H1 (cell line): ENCODE results near the gene SLC39A2. TPM values are rescaled to one million over a fixed set of nuclear protein-coding genes. Genes with fewer than 3 reads are reported as not detected.
A peak's percentile ranks its signal among the peaks of the same experiment; 100 is the strongest.

Experiments used
- CTCF ChIA-PET: fragments of 300-600 bp; sonication (Branson Sonifier 250); formaldehyde crosslinking; loops from one replicate; lab custom pipeline; 2021; ENCODE audit not compliant: partially characterized antibody; lab: Charles Lee
- POLR2A ChIA-PET: fragments of 300-600 bp; sonication (Branson Sonifier 250); formaldehyde crosslinking; loops from one replicate; lab custom pipeline; 2021; ENCODE audit warnings: inconsistent platforms; ENCODE audit not compliant: partially characterized antibody; lab: Charles Lee
- DNase-seq, 2 experiments: peaks; one replicate each; pipeline versions ENCODE4 v3.0.0 to v3.0.0-alpha.2; 2010 to 2022; ENCODE audit warnings: low spot score in 2 of 2, low read depth in 1 of 2, mixed read lengths in 1 of 2
- FAIRE-seq: peaks from 2 replicates; lab custom pipeline; 2011; peaks lifted over from hg19 to GRCh38; lab: Jason Lieb, UNC
- H2AFZ ChIP-seq: 2 replicates; pipeline ENCODE4 v1.8.1; 2012; ENCODE audit warnings: low read length, inconsistent platforms
- H2AK5ac ChIP-seq: 2 replicates; pipeline ENCODE4 v1.6.1; 2013; ENCODE audit warnings: low read depth, low read length
- H2BK120ac ChIP-seq: replicated peaks from 2 replicates; pipeline ENCODE3; 2013; ENCODE audit warnings: low read depth, low read length, inconsistent platforms
- H2BK12ac ChIP-seq: 2 replicates; pipeline ENCODE4 v1.6.1; 2013; ENCODE audit warnings: low read depth, low read length
- H2BK15ac ChIP-seq: 2 replicates; pipeline ENCODE4 v1.6.1; 2013; ENCODE audit warnings: low read length
- H2BK20ac ChIP-seq: 2 replicates; pipeline ENCODE4 v1.6.1; 2013; ENCODE audit warnings: low read length
- H2BK5ac ChIP-seq: 2 replicates; pipeline ENCODE4 v1.6.1; 2013; ENCODE audit warnings: low read depth, low read length
- H3K14ac ChIP-seq: 2 replicates; pipeline ENCODE4 v1.6.1; 2013; ENCODE audit warnings: inconsistent platforms; ENCODE audit not compliant: insufficient read length
- H3K18ac ChIP-seq: 2 replicates; pipeline ENCODE4 v1.6.1; 2013; ENCODE audit warnings: low read length; ENCODE audit errors: extremely low read depth
- H3K23ac ChIP-seq: 2 replicates; pipeline ENCODE4 v1.6.1; 2013; ENCODE audit warnings: inconsistent platforms; ENCODE audit not compliant: insufficient read length
- H3K23me2 ChIP-seq: 2 replicates; pipeline ENCODE4 v1.6.1; 2013; ENCODE audit warnings: low read depth, low read length
- H3K27ac ChIP-seq: 2 replicates; pipeline ENCODE4 v1.6.1; 2011; ENCODE audit warnings: low read depth, low read length, inconsistent platforms
- H3K27me3 ChIP-seq, 4 experiments: replicated peaks in 1 of 4; 1 replicate in 1 of 4; 2 replicates in 3 of 4; pipeline versions ENCODE4 v1.6.1 to v1.8.1; 2011 to 2013; ENCODE audit warnings: low read length in 3 of 4, mild to moderate bottlenecking in 3 of 4, inconsistent platforms in 2 of 4, mixed read lengths in 2 of 4, moderate library complexity in 1 of 4; ENCODE audit not compliant: control insufficient read depth in 3 of 4, insufficient read depth in 3 of 4; ENCODE audit errors: extremely low read depth in 1 of 4
- H3K36me3 ChIP-seq, 4 experiments: 2 replicates each; pipeline versions ENCODE4 v1.6.1 to v1.8.1; 2011 to 2013; ENCODE audit warnings: mild to moderate bottlenecking in 4 of 4, low read length in 3 of 4, moderate library complexity in 2 of 4, control low read depth in 1 of 4, inconsistent platforms in 1 of 4; ENCODE audit not compliant: insufficient read depth in 4 of 4, control insufficient read depth in 2 of 4
- H3K4ac ChIP-seq: replicated peaks from 2 replicates; pipeline ENCODE3; 2013; ENCODE audit warnings: low read length, low read depth, mixed read lengths, inconsistent platforms; ENCODE audit not compliant: insufficient read length
- H3K4me1 ChIP-seq, 4 experiments: replicated peaks in 1 of 4; 1 replicate in 1 of 4; 2 replicates in 3 of 4; pipeline versions ENCODE4 v1.6.1 to v1.8.1; 2011 to 2013; ENCODE audit warnings: low read length in 3 of 4, inconsistent platforms in 2 of 4, mixed read lengths in 1 of 4; ENCODE audit not compliant: insufficient read depth in 4 of 4, control insufficient read depth in 3 of 4
- H3K4me2 ChIP-seq, 2 experiments: 2 replicates each; pipeline versions ENCODE4 v1.6.1 to v1.8.1; 2011 to 2013; ENCODE audit warnings: low read depth in 2 of 2, low read length in 2 of 2, control low read depth in 1 of 2, inconsistent platforms in 1 of 2, mild to moderate bottlenecking in 1 of 2; ENCODE audit not compliant: insufficient read depth in 1 of 2
- H3K4me3 ChIP-seq, 4 experiments: fragments of 200-600, 300-600 bp in 1 of 4; sonication (generic), shearing (Covaris generic), sonication (Bioruptor Twin) in 1 of 4; 2 replicates each; pipeline versions ENCODE4 v1.5.1 to v1.8.1; 2011 to 2016; ENCODE audit warnings: low read length in 4 of 4, low read depth in 3 of 4, control low read depth in 2 of 4, inconsistent platforms in 2 of 4, mild to moderate bottlenecking in 2 of 4, mixed read lengths in 1 of 4, moderate library complexity in 1 of 4; ENCODE audit not compliant: insufficient read depth in 2 of 4; ENCODE audit errors: extremely low read depth in 1 of 4
- H3K56ac ChIP-seq: replicated peaks from 2 replicates; pipeline ENCODE3; 2013; ENCODE audit warnings: low read depth, mild to moderate bottlenecking, mixed read lengths, low read length, inconsistent platforms; ENCODE audit not compliant: insufficient read length
- H3K79me1 ChIP-seq: 2 replicates; pipeline ENCODE4 v1.6.1; 2013; ENCODE audit warnings: low read depth, low read length, control low read depth
- H3K79me2 ChIP-seq, 2 experiments: 2 replicates each; pipeline versions ENCODE4 v1.6.1 to v1.8.1; 2012 to 2013; ENCODE audit warnings: low read length in 2 of 2, mild to moderate bottlenecking in 2 of 2, inconsistent platforms in 1 of 2; ENCODE audit not compliant: insufficient read depth in 2 of 2, control insufficient read depth in 1 of 2
- H3K9ac ChIP-seq, 4 experiments: replicated peaks in 1 of 4; 1 replicate in 1 of 4; 2 replicates in 3 of 4; pipeline versions ENCODE4 v1.6.1 to v1.8.1; 2011 to 2013; ENCODE audit warnings: low read depth in 3 of 4, low read length in 3 of 4, control low read depth in 2 of 4, mild to moderate bottlenecking in 2 of 4, moderate library complexity in 2 of 4, inconsistent platforms in 1 of 4; ENCODE audit errors: extremely low read depth in 1 of 4
- H3K9me3 ChIP-seq, 2 experiments: 2 replicates each; pipeline versions ENCODE4 v1.6.1 to v1.8.1; 2012 to 2013; ENCODE audit warnings: mild to moderate bottlenecking in 2 of 2, moderate library complexity in 2 of 2, control low read depth in 1 of 2, inconsistent platforms in 1 of 2, low read depth in 1 of 2, low read length in 1 of 2, mixed read lengths in 1 of 2; ENCODE audit not compliant: insufficient read depth in 2 of 2
- H4K20me1 ChIP-seq, 2 experiments: replicated peaks in 1 of 2; 2 replicates each; pipeline versions ENCODE3 to v1.8.1; 2011 to 2013; ENCODE audit warnings: inconsistent platforms in 2 of 2, low read length in 2 of 2, mild to moderate bottlenecking in 1 of 2; ENCODE audit not compliant: insufficient read depth in 2 of 2, control insufficient read depth in 1 of 2
- H4K5ac ChIP-seq: 2 replicates; pipeline ENCODE4 v1.6.1; 2013; ENCODE audit warnings: low read length, low read depth, mixed read lengths, inconsistent platforms; ENCODE audit not compliant: insufficient read length
- H4K8ac ChIP-seq: 2 replicates; pipeline ENCODE4 v1.8.0; 2013; ENCODE audit warnings: mild to moderate bottlenecking, moderate library complexity, low read length, inconsistent platforms; ENCODE audit not compliant: insufficient read depth; ENCODE audit errors: extremely low read depth
- H4K91ac ChIP-seq: replicated peaks from 2 replicates; pipeline ENCODE3; 2013; ENCODE audit warnings: low read length, mixed read lengths, inconsistent platforms; ENCODE audit not compliant: insufficient read length
- CHD2 ChIP-seq: IDR thresholded peaks from 2 replicates; pipeline ENCODE4 v1.6.1; 2012; ENCODE audit warnings: low read length, improper control_type of control experiment
- E2F6 ChIP-seq: IDR thresholded peaks from 2 replicates; pipeline ENCODE4 v1.6.1; 2012; ENCODE audit warnings: inconsistent platforms
- EP300 ChIP-seq, 2 experiments: IDR thresholded peaks; 1 replicate in 1 of 2; 2 replicates in 1 of 2; pipeline ENCODE4 v1.6.1; 2011 to 2012; ENCODE audit warnings: low read depth in 2 of 2, low read length in 2 of 2, mild to moderate bottlenecking in 2 of 2, borderline replicate concordance in 1 of 2, inconsistent platforms in 1 of 2, moderate library complexity in 1 of 2
- FOSL1 ChIP-seq: IDR thresholded peaks from 2 replicates; pipeline ENCODE4 v1.6.1; 2011; ENCODE audit warnings: mild to moderate bottlenecking, low read depth, low read length, moderate library complexity; ENCODE audit not compliant: insufficient read depth
- HDAC2 ChIP-seq, 2 experiments: fragments of 300-600 bp in 1 of 2; sonication (generic) in 1 of 2; IDR thresholded peaks; 2 replicates each; pipeline ENCODE4 v1.6.1; 2011 to 2012; ENCODE audit warnings: low read depth in 2 of 2, low read length in 2 of 2, mild to moderate bottlenecking in 2 of 2, moderate library complexity in 2 of 2, borderline replicate concordance in 1 of 2, inconsistent platforms in 1 of 2
- KDM1A ChIP-seq: fragments of 200-600, 300-600 bp; sonication (generic); IDR thresholded peaks from 2 replicates; pipeline ENCODE4 v1.7.1; 2016; ENCODE audit warnings: mild to moderate bottlenecking, low read length, borderline replicate concordance
- KDM4A ChIP-seq: IDR thresholded peaks from one replicate; pipeline ENCODE4 v1.7.1; 2012; ENCODE audit warnings: low read depth, mild to moderate bottlenecking, moderate library complexity, low read length, inconsistent platforms; ENCODE audit not compliant: severe bottlenecking
- NRF1 ChIP-seq: IDR thresholded peaks from 2 replicates; pipeline ENCODE4 v1.6.1; 2011; ENCODE audit warnings: mild to moderate bottlenecking, low read depth, low read length, improper control_type of control experiment
- RNF2 ChIP-seq: fragments of 200-900, 300-1000 bp; sonication (generic); IDR thresholded peaks from 2 replicates; pipeline ENCODE4 v1.7.1; 2016; ENCODE audit warnings: borderline replicate concordance, low read depth, mild to moderate bottlenecking, antibody characterized with exemption, low read length; ENCODE audit not compliant: poor library complexity, severe bottlenecking; ENCODE audit errors: missing control alignments
- SIN3A ChIP-seq, 2 experiments: IDR thresholded peaks in 1 of 2; conservative IDR thresholded peaks in 1 of 2; 2 replicates each; pipeline ENCODE4 v1.6.1; 2011 to 2012; ENCODE audit warnings: low read length in 2 of 2, improper control_type of control experiment in 1 of 2, low read depth in 1 of 2, mild to moderate bottlenecking in 1 of 2
- TAF1 ChIP-seq: IDR thresholded peaks from 2 replicates; pipeline ENCODE4 v1.6.1; 2011; ENCODE audit warnings: mild to moderate bottlenecking, low read depth, low read length
- TEAD4 ChIP-seq: IDR thresholded peaks from 2 replicates; pipeline ENCODE4 v1.6.1; 2012; ENCODE audit warnings: low read depth, low read length, inconsistent platforms, mixed read lengths
- WGBS, 2 experiments: shearing (Covaris generic) in 1 of 2; methylation state at CpG; one replicate each; pipeline versions ENCODE4 v1.1.6 to v1.1.7; 2013 to 2015; ENCODE audit warnings: low lambda C conversion rate in 2 of 2, mixed read lengths in 2 of 2, inconsistent platforms in 1 of 2, low coverage in 1 of 2, missing lambda C conversion rate in 1 of 2; ENCODE audit not compliant: insufficient replicate concordance in 2 of 2, insufficient coverage in 1 of 2, insufficient read length in 1 of 2; ENCODE audit errors: extremely low coverage in 1 of 2, missing lambda C conversion rate in 1 of 2; 5-methylcytosine and 5-hydroxymethylcytosine counted together
- polyA plus RNA-seq, 7 experiments: library from polyadenylated mRNA; depleted of rRNA in 3 of 7; stranded (reverse) in 5 of 7; unstranded in 2 of 7; fragments of >200 nt in 5 of 7; fragments of 200-250 nt in 2 of 7; gene quantifications; 1 replicate in 5 of 7; 2 replicates in 1 of 7; 4 replicates in 1 of 7; pipeline versions ENCODE4 v1.2.1 to v1.2.3, GENCODE V29; 2011 to 2013; ENCODE audit warnings: missing spikeins in 2 of 7, mixed read lengths in 2 of 7
- total RNA-seq: library from RNA; stranded (reverse); fragmentation: NEBNext Ultra II Directional; extraction: Animal tissue kit (Norgen Biotek cat#: 25700); gene quantifications from 2 replicates; pipeline ENCODE4 v1.2.1, GENCODE V29; 2021

The SLC39A2 gene
- total and polyA plus RNA-seq, 2 of the 8 experiments (the other 6 are each of a cell fraction or from before 2014, with no cell fraction given): 0.14 to 0.22 TPM

- ChIA-PET POLR2A (interaction anchor here (1.1 kb wide), 1 partner anchor 10 kb away, joined by 3 read pairs; no protein-coding TSS in a partner anchor), CTCF (interaction anchor here (1.0 to 8.8 kb wide), 4 partner anchors 9 to 62 kb away, joined by 7 to 152 read pairs (median 8); no protein-coding TSS in a partner anchor)
- Histone ChIP-seq H3K79me2 (no peaks in the 10 kb centered on the region), H3K9me3 (no peaks in the 10 kb centered on the region), H4K20me1 (no peaks in the 10 kb centered on the region), H3K23ac (no peak overlapping the region), H2AK5ac (no peak overlapping the region), H3K56ac (no peak overlapping the region), H2BK15ac (no peak overlapping the region), H3K4me3 (no peak overlapping the region), H2BK12ac (no peak overlapping the region), H3K14ac (no peak overlapping the region), H3K4me2 (no peak overlapping the region), H3K9ac (0 out of 7 replicates have a peak overlapping the region, but pooled peaks of 1 of the 4 experiments have one; percentile 32), H2AFZ (no peak overlapping the region), H3K4me1 (peaks cover 4 to 14% (median 6%) of the 10 kb centered on the region in 4 experiments; a peak in 6 of 7 replicates), H3K27ac (no peak overlapping the region), H4K8ac (no peak overlapping the region), H3K79me1 (no peaks in the 10 kb centered on the region), H3K23me2 (peaks cover 7% of the 10 kb centered on the region), H3K18ac (no peak overlapping the region), H2BK5ac (no peak overlapping the region), H2BK120ac (no peak overlapping the region), H4K91ac (no peak overlapping the region), H2BK20ac (no peak overlapping the region), H3K27me3 (peaks cover 0 to 5% (median 1%) of the 10 kb centered on the region in 4 experiments; a peak in 3 of 7 replicates), H3K4ac (no peak overlapping the region), H3K36me3 (no peaks in the 10 kb centered on the region), H4K5ac (no peak overlapping the region)
- FAIRE-seq (no peak), DNase-seq (no peak)
- 85% methylated on average over 12 of the region's 12 CpGs; no CpG with 5 or more reads in 1 of the 2 experiments for WGBS, 2 experiments
- TF ChIP-seq E2F6 (no peak), HDAC2 (IDR thresholded peaks at IDR 0.05; ENCODE audit: borderline replicate concordance in 1 of 2, low read depth in 2 of 2, low read length in 2 of 2) (no peak), FOSL1 (no peak), SIN3A (conservative IDR thresholded peaks at IDR 0.05 in 1 of 2, IDR thresholded peaks at IDR 0.05 in 1 of 2; ENCODE audit: low read depth in 1 of 2, low read length in 2 of 2) (no peak), NRF1 (no peak), CHD2 (no peak), EP300 (IDR thresholded peaks at IDR 0.05; ENCODE audit: borderline replicate concordance in 1 of 2, low read depth in 2 of 2, low read length in 2 of 2) (no peak), TEAD4 (no peak), TAF1 (no peak), RNF2 (no peak), KDM1A (no peak), KDM4A (no peak)
These were observed 31.4 kb downstream of the SLC39A2 start for GRCh38 chr14:21030531-21030930.
